ENCODE results near the gene LRRK2.

Gene LRRK2

GRCh38 chr12:40224439-40225291, at the start of gene LRRK2:
LRRK2 (plus strand) TSS chr12:40224997; CDS start chr12:40225132, 135 bp downstream.
- no peaks in the 10 kb centered on the region for H3K4me1 ChIP-seq (ENCODE audit: control insufficient read depth, insufficient read depth, low read length)
- no peaks in the 10 kb centered on the region for H3K36me3 ChIP-seq (ENCODE audit: control insufficient read depth, insufficient read depth, low read length)
- DNase-seq (ENCODE audit: low read depth, low spot score): no peak
- no peak within 1 kb of the TSS for H3K27ac ChIP-seq (ENCODE audit: low read length)
- H3K9me3 ChIP-seq (ENCODE audit: control insufficient read depth, insufficient read depth, low read length): no peaks in the 10 kb centered on the region
- WGBS (ENCODE audit: insufficient coverage, insufficient read length): no CpG with 5 or more reads among the region's 78 CpGs
- H3K27me3 ChIP-seq (ENCODE audit: control insufficient read depth, insufficient read depth, low read length): peaks cover 7% of the 10 kb centered on the region; the same call in 1 of the 2 replicates
- H3K4me3 ChIP-seq (ENCODE audit: low read length): peak within 1 kb of the TSS; percentile 50; the same call in 1 of the 2 replicates

DNA sequence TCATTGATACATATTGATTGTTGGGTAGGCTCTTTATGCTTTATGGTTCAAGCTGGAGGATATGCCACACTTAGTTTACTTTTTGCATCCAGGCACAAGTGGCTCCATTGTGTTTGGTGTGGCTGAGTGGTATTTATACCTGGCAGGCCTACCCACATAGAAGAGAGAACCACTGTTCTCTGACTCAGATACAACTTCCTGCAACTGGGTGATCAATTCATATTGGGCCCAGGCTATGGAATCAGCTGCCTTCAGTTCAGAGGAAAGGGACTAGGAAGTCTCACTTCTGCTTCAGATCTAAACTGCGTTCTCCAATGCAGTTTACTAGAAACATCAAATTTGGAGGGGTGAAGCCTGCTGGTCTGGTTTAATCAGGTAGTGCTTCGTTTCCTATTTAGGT, 49.8 kb upstream of the LRRK2 start:
- H3K27me3 ChIP-seq (ENCODE audit: control insufficient read depth, insufficient read depth, low read length): no peaks in the 10 kb centered on the region
- no peak overlapping the region for H3K4me3 ChIP-seq (ENCODE audit: low read length)
- no CpG with 5 or more reads among the region's 2 CpGs for WGBS (ENCODE audit: insufficient coverage, insufficient read length)
- H3K36me3 ChIP-seq (ENCODE audit: control insufficient read depth, insufficient read depth, low read length): no peaks in the 10 kb centered on the region
- no peak for DNase-seq (ENCODE audit: low read depth, low spot score)
- H3K27ac ChIP-seq (ENCODE audit: low read length): no peak overlapping the region
- no peaks in the 10 kb centered on the region for H3K9me3 ChIP-seq (ENCODE audit: control insufficient read depth, insufficient read depth, low read length)
- H3K4me1 ChIP-seq (ENCODE audit: control insufficient read depth, insufficient read depth, low read length): no peaks in the 10 kb centered on the region

DNA sequence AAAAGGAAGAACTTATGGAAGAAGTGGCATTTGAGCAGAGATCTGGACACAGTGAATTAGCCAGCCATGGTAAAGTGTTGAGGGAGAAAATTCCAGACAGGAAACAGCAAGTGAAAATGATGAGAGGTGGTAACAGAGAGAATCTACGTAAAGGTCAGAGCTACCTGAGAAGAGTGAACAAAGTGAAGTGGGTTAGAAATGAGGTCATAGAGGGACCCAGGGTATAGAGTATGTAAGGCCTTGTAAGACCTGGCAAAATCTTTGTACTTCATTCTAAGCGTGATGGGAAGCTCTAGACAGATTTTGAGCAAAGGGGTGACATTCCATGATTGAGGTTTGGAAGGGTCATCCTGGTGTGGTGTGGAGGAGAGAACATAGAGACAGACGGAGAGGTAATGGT, 49.3 kb upstream of the LRRK2 start:
- DNase-seq (ENCODE audit: low read depth, low spot score): no peak
- Histone ChIP-seq H3K4me3 (ENCODE audit: low read length) (no peak overlapping the region), H3K4me1 (ENCODE audit: control insufficient read depth, insufficient read depth, low read length) (no peaks in the 10 kb centered on the region), H3K27ac (ENCODE audit: low read length) (no peak overlapping the region), H3K27me3 (ENCODE audit: control insufficient read depth, insufficient read depth, low read length) (no peaks in the 10 kb centered on the region), H3K36me3 (ENCODE audit: control insufficient read depth, insufficient read depth, low read length) (no peaks in the 10 kb centered on the region), H3K9me3 (ENCODE audit: control insufficient read depth, insufficient read depth, low read length) (no peaks in the 10 kb centered on the region)
- WGBS (ENCODE audit: insufficient coverage, insufficient read length): no CpG with 5 or more reads among the region's 3 CpGs

- DNase-seq (ENCODE audit: low read depth, low spot score): no peak
- Histone ChIP-seq H3K4me1 (ENCODE audit: control insufficient read depth, insufficient read depth, low read length) (no peaks in the 10 kb centered on the region), H3K27me3 (ENCODE audit: control insufficient read depth, insufficient read depth, low read length) (no peaks in the 10 kb centered on the region), H3K27ac (ENCODE audit: low read length) (no peak overlapping the region), H3K36me3 (ENCODE audit: control insufficient read depth, insufficient read depth, low read length) (no peaks in the 10 kb centered on the region), H3K4me3 (ENCODE audit: low read length) (no peak overlapping the region), H3K9me3 (ENCODE audit: control insufficient read depth, insufficient read depth, low read length) (no peaks in the 10 kb centered on the region)
- no CpG with 5 or more reads among the region's 4 CpGs for WGBS (ENCODE audit: insufficient coverage, insufficient read length)
These were observed 46.1 kb upstream of the LRRK2 start for GRCh38 chr12:40178701-40179100.

DNA sequence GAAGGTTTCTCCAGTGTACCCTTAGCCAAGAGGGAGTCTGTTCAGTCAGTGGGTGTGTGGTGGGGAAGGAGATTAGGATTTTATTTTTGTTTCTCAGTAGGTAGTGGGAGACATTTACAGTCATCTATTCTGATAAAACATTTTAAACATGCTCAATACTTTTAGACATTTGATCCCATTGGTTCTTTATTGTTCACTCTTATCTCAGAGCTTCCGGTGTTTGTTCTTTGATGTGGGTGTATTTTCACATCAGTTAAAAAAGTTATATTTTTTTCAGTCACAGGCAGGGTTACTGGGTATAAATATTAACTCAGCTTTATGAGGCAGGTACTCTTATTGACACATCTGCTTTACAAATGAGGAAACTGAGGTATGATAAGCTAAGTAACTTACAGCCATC, 43.3 kb upstream of the LRRK2 start:
- Histone ChIP-seq H3K4me1 (ENCODE audit: control insufficient read depth, insufficient read depth, low read length) (no peaks in the 10 kb centered on the region), H3K27ac (ENCODE audit: low read length) (no peak overlapping the region), H3K36me3 (ENCODE audit: control insufficient read depth, insufficient read depth, low read length) (no peaks in the 10 kb centered on the region), H3K4me3 (ENCODE audit: low read length) (no peak overlapping the region), H3K9me3 (ENCODE audit: control insufficient read depth, insufficient read depth, low read length) (no peaks in the 10 kb centered on the region), H3K27me3 (ENCODE audit: control insufficient read depth, insufficient read depth, low read length) (no peaks in the 10 kb centered on the region)
- DNase-seq (ENCODE audit: low read depth, low spot score): no peak
- no CpG with 5 or more reads among the region's 1 CpG for WGBS (ENCODE audit: insufficient coverage, insufficient read length)

- no CpG with 5 or more reads among the region's 1 CpG for WGBS (ENCODE audit: insufficient coverage, insufficient read length)
- Histone ChIP-seq H3K27ac (ENCODE audit: low read length) (no peak overlapping the region), H3K36me3 (ENCODE audit: control insufficient read depth, insufficient read depth, low read length) (no peaks in the 10 kb centered on the region), H3K27me3 (ENCODE audit: control insufficient read depth, insufficient read depth, low read length) (no peaks in the 10 kb centered on the region), H3K4me1 (ENCODE audit: control insufficient read depth, insufficient read depth, low read length) (no peaks in the 10 kb centered on the region), H3K4me3 (ENCODE audit: low read length) (no peak overlapping the region), H3K9me3 (ENCODE audit: control insufficient read depth, insufficient read depth, low read length) (no peaks in the 10 kb centered on the region)
- no peak for DNase-seq (ENCODE audit: low read depth, low spot score)
These were observed 41.1 kb upstream of the LRRK2 start for GRCh38 chr12:40183715-40184114.

DNA sequence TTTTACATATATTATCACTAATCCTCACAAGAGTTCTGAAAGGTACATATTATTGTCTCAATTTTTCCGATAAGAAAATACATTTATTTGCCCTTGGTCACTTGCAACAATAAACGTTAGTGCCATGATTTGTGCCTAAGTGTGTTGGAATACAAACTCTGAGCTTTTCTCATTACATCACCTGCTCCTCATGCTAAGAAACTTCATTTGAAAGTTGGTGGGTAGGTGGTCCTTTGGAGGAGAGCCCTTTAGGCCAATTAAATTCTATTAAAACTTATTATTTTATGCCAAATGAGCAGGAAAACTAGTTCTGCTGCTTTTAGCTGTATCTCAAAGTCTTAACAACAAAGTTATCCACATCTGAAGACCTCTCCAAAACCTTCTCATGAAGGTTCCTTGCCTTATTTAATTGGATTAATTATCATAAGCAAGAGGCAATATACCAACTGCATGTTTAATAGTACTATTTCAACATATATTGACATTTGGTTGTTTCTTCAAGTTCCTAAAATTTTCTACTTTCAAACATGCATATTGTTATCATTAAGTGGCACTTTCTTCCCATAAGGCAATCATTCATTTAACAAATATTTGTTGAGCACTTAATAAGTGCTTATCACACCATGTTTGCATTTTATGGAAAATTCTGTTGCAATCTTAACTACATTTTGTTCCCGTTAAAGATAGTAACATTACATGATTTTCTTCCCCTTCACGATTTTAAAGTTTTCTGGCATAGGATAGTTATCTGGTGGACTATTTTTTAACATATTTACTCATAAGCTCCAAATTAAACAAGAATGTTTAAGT, 40.1 kb upstream of the LRRK2 start:
- Histone ChIP-seq H3K4me3 (ENCODE audit: low read length) (no peak overlapping the region), H3K27ac (ENCODE audit: low read length) (no peak overlapping the region), H3K4me1 (ENCODE audit: control insufficient read depth, insufficient read depth, low read length) (no peaks in the 10 kb centered on the region), H3K27me3 (ENCODE audit: control insufficient read depth, insufficient read depth, low read length) (no peaks in the 10 kb centered on the region), H3K9me3 (ENCODE audit: control insufficient read depth, insufficient read depth, low read length) (no peaks in the 10 kb centered on the region), H3K36me3 (ENCODE audit: control insufficient read depth, insufficient read depth, low read length) (no peaks in the 10 kb centered on the region)
- WGBS (ENCODE audit: insufficient coverage, insufficient read length): no CpG with 5 or more reads among the region's 4 CpGs
- DNase-seq (ENCODE audit: low read depth, low spot score): no peak

DNA sequence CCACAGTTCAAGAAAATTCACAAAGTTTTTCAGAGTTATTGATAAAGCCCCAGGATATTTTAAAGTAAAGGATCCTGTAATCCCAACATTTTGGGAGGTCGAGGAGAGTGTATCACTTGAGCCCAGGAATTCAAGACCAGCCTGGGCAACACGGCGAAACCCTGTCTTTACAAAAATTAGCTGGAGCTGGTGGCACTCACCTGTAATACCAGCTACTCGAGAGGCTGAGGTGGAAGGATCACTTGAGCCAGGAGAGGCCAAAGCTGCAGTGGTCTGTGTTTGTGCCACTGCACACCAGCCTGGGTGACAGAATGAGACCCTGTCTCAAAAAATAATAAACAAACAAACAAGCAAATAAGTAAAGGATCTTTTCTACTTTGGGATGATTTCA, 39.5 kb upstream of the LRRK2 start:
- Histone ChIP-seq H3K9me3 (ENCODE audit: control insufficient read depth, insufficient read depth, low read length) (no peaks in the 10 kb centered on the region), H3K27me3 (ENCODE audit: control insufficient read depth, insufficient read depth, low read length) (no peaks in the 10 kb centered on the region), H3K4me1 (ENCODE audit: control insufficient read depth, insufficient read depth, low read length) (no peaks in the 10 kb centered on the region), H3K4me3 (ENCODE audit: low read length) (no peak overlapping the region), H3K36me3 (ENCODE audit: control insufficient read depth, insufficient read depth, low read length) (no peaks in the 10 kb centered on the region), H3K27ac (ENCODE audit: low read length) (no peak overlapping the region)
- no peak for DNase-seq (ENCODE audit: low read depth, low spot score)
- no CpG with 5 or more reads among the region's 4 CpGs for WGBS (ENCODE audit: insufficient coverage, insufficient read length)

- no peaks in the 10 kb centered on the region for H3K4me1 ChIP-seq (ENCODE audit: control insufficient read depth, insufficient read depth, low read length)
- no peak overlapping the region for H3K4me3 ChIP-seq (ENCODE audit: low read length)
- no peaks in the 10 kb centered on the region for H3K36me3 ChIP-seq (ENCODE audit: control insufficient read depth, insufficient read depth, low read length)
- no peak overlapping the region for H3K27ac ChIP-seq (ENCODE audit: low read length)
- H3K27me3 ChIP-seq (ENCODE audit: control insufficient read depth, insufficient read depth, low read length): no peaks in the 10 kb centered on the region
- WGBS (ENCODE audit: insufficient coverage, insufficient read length): no CpG with 5 or more reads among the region's 6 CpGs
- no peaks in the 10 kb centered on the region for H3K9me3 ChIP-seq (ENCODE audit: control insufficient read depth, insufficient read depth, low read length)
- no peak for DNase-seq (ENCODE audit: low read depth, low spot score)
These were observed 36.1 kb upstream of the LRRK2 start for GRCh38 chr12:40188558-40189320.

GRCh38 chr12:40192704-40193255, 32.0 kb upstream of the LRRK2 start:
- no peak for DNase-seq (ENCODE audit: low read depth, low spot score)
- Histone ChIP-seq H3K4me1 (ENCODE audit: control insufficient read depth, insufficient read depth, low read length) (no peaks in the 10 kb centered on the region; the same call in 1 of the 2 replicates), H3K27ac (ENCODE audit: low read length) (no peak overlapping the region), H3K27me3 (ENCODE audit: control insufficient read depth, insufficient read depth, low read length) (no peaks in the 10 kb centered on the region), H3K9me3 (ENCODE audit: control insufficient read depth, insufficient read depth, low read length) (no peaks in the 10 kb centered on the region), H3K4me3 (ENCODE audit: low read length) (no peak overlapping the region), H3K36me3 (ENCODE audit: control insufficient read depth, insufficient read depth, low read length) (no peaks in the 10 kb centered on the region)
- WGBS (ENCODE audit: insufficient coverage, insufficient read length): no CpG with 5 or more reads among the region's 6 CpGs

All from iPS DF 6.9 (cell line).